HL-60 (cell line): Measurements from ENCODE around the gene PRRG3.
A peak's percentile ranks its signal among the peaks of the same experiment; 100 is the strongest.

Source experiments
- DNase-seq, 2 experiments: peaks; one replicate each; pipeline ENCODE4 v3.0.0-alpha.2; 2010 to 2020; ENCODE audit warnings: low read depth in 1 of 2, low spot score in 1 of 2
- H3K27ac ChIP-seq: fragments of 250-450 bp; sonication (Bioruptor Pico); replicated peaks from 2 replicates; pipeline ENCODE4 v1.5.1; 2020; ENCODE audit warnings: mild to moderate bottlenecking, moderate library complexity
- H3K27me3 ChIP-seq: fragments of 250-450 bp; sonication (Bioruptor Pico); 2 replicates; pipeline ENCODE4 v1.5.1; 2021; ENCODE audit warnings: mild to moderate bottlenecking, moderate library complexity; ENCODE audit not compliant: insufficient read depth, poor library complexity, severe bottlenecking
- H3K4me3 ChIP-seq: replicated peaks from 2 replicates; pipeline ENCODE4 v1.5.1; 2011; ENCODE audit warnings: mild to moderate bottlenecking, control low read depth, low read length; ENCODE audit not compliant: insufficient read depth
- CTCF ChIP-seq: IDR thresholded peaks from one replicate; pipeline ENCODE4 v1.5.1; 2011; ENCODE audit warnings: low read length, control low read depth, inconsistent platforms; ENCODE audit not compliant: insufficient read depth
- GABPA ChIP-seq: IDR thresholded peaks from 2 replicates; pipeline ENCODE4 v1.6.1; 2012; ENCODE audit warnings: low read depth
- POLR2AphosphoS5 ChIP-seq: IDR thresholded peaks from 2 replicates; pipeline ENCODE4 v1.6.1; 2012; ENCODE audit warnings: low read depth
- REST ChIP-seq: IDR thresholded peaks from 2 replicates; pipeline ENCODE4 v1.6.1; 2012; ENCODE audit warnings: low read depth; ENCODE audit not compliant: insufficient replicate concordance
- SPI1 ChIP-seq: IDR thresholded peaks from 2 replicates; pipeline ENCODE4 v1.6.1; 2012; ENCODE audit warnings: low read depth, mild to moderate bottlenecking, borderline replicate concordance

Gene PRRG3

GRCh38 chrX:151750511-151750910 is 55.3 kb downstream of the PRRG3 start:
- no peak for TF ChIP-seq GABPA
- TF ChIP-seq CTCF: no peak
- no peak for TF ChIP-seq POLR2AphosphoS5
- TF ChIP-seq REST: no peak
- no peak for TF ChIP-seq SPI1

GRCh38 chrX:151752847-151753246 is 57.6 kb downstream of the PRRG3 start:
- no peak overlapping the region for H3K27ac ChIP-seq
- no peak for DNase-seq
- no peaks in the 10 kb centered on the region for H3K27me3 ChIP-seq
- H3K4me3 ChIP-seq: no peak overlapping the region
- TF ChIP-seq SPI1: no peak
- TF ChIP-seq GABPA: no peak
- TF ChIP-seq REST: no peak
- TF ChIP-seq CTCF: no peak
- TF ChIP-seq POLR2AphosphoS5: no peak

More at GRCh38 chrX:151750511-151750910, 55.3 kb downstream of the PRRG3 start:
- H3K4me3 ChIP-seq: no peak overlapping the region
- no peaks in the 10 kb centered on the region for H3K27me3 ChIP-seq
- no peak overlapping the region for H3K27ac ChIP-seq
- no peak for DNase-seq

GRCh38 chrX:151753313-151754046 is 58.2 kb downstream of the PRRG3 start:
- Histone ChIP-seq H3K4me3 (no peak overlapping the region), H3K27ac (no peak overlapping the region), H3K27me3 (no peaks in the 10 kb centered on the region)
- TF ChIP-seq GABPA (no peak), CTCF (peak; percentile 48)
- peak in 1 of 2 experiments; percentile 31 for DNase-seq

GRCh38 chrX:151754047-151754429 is 58.8 kb downstream of the PRRG3 start:
- H3K27me3 ChIP-seq: no peaks in the 10 kb centered on the region

More at GRCh38 chrX:151754047-151754429, 58.8 kb downstream of the PRRG3 start:
- no peak for DNase-seq
- Histone ChIP-seq H3K4me3 (no peak overlapping the region), H3K27ac (no peak overlapping the region)
- no peak for TF ChIP-seq POLR2AphosphoS5
- TF ChIP-seq CTCF: no peak
- no peak for TF ChIP-seq GABPA
- no peak for TF ChIP-seq SPI1
- TF ChIP-seq REST: no peak
